Lung (tissue), 12 donors: ENCODE results near the gene C20orf204. TPM values are rescaled to one million over a fixed set of nuclear protein-coding genes. Genes with fewer than 3 reads are reported as not detected.

Experiments used
- ATAC-seq: fragments of 200-7000 bp; cut with Tn5 transposase; one replicate; pipeline ENCODE4 v1.9.1; 2020; ENCODE audit warnings: moderate number of reproducible peaks; ENCODE audit not compliant: insufficient read depth, low FRiP score
- DNase-seq, 3 donors: peaks; one replicate each; pipeline ENCODE4 v3.0.0-alpha.2; 2013 to 2017
- H3K27ac ChIP-seq, 2 donors: one replicate each; pipeline ENCODE4 v1.5.1; 2013; ENCODE audit warnings: mild to moderate bottlenecking in 2 of 2, moderate library complexity in 2 of 2, control low read depth in 1 of 2, inconsistent platforms in 1 of 2, low read depth in 1 of 2, low read length in 1 of 2
- H3K27me3 ChIP-seq, 3 donors: one replicate each; pipeline ENCODE4 v1.5.1; 2013; ENCODE audit warnings: low read length in 2 of 3; ENCODE audit not compliant: control insufficient read depth in 3 of 3, insufficient read depth in 3 of 3
- H3K36me3 ChIP-seq, 4 donors: one replicate each; pipeline ENCODE4 v1.5.1; 2013; ENCODE audit warnings: low read length in 4 of 4, mild to moderate bottlenecking in 1 of 4, moderate library complexity in 1 of 4; ENCODE audit not compliant: control insufficient read depth in 4 of 4, insufficient read depth in 4 of 4
- H3K4me1 ChIP-seq, 5 donors: one replicate each; pipeline ENCODE4 v1.5.1; 2013; ENCODE audit warnings: low read length in 5 of 5, mild to moderate bottlenecking in 2 of 5, moderate library complexity in 1 of 5; ENCODE audit not compliant: control insufficient read depth in 5 of 5, insufficient read depth in 5 of 5
- H3K4me3 ChIP-seq: one replicate; pipeline ENCODE4 v1.5.1; 2013; ENCODE audit warnings: mild to moderate bottlenecking, control low read depth, moderate library complexity
- H3K9ac ChIP-seq, 2 donors: one replicate each; pipeline ENCODE4 v1.5.1; 2013; ENCODE audit warnings: low read length in 2 of 2, control low read depth in 1 of 2; ENCODE audit not compliant: insufficient read depth in 1 of 2
- H3K9me3 ChIP-seq, 4 donors: one replicate each; pipeline ENCODE4 v1.5.1; 2013; ENCODE audit warnings: low read length in 3 of 4, mild to moderate bottlenecking in 1 of 4, moderate library complexity in 1 of 4; ENCODE audit not compliant: control insufficient read depth in 4 of 4, insufficient read depth in 3 of 4
- CTCF ChIP-seq: IDR thresholded peaks from 2 replicates; pipeline ENCODE4 v1.5.1; 2012; ENCODE audit warnings: mild to moderate bottlenecking; ENCODE audit errors: control extremely low read depth, extremely low read depth
- WGBS, 2 donors: extraction: QIAGEN DNeasy Blood & Tissue Kit; methylation state at CpG; one replicate each; pipeline ENCODE4 v1.1.7; 2013; 5-methylcytosine and 5-hydroxymethylcytosine counted together
- polyA plus RNA-seq, 2 donors: library from polyadenylated mRNA; stranded (reverse); fragments of 200-250 nt; gene quantifications; one replicate each; pipeline ENCODE4 v1.2.1, GENCODE V29; 2013
- total RNA-seq, 2 donors: library from RNA; depleted of rRNA in 1 of 2; stranded (reverse); fragments of >200 nt in 1 of 2; gene quantifications; one replicate each; pipeline ENCODE4 v1.2.1, GENCODE V29; 2014 to 2021
- donor health status: control.
- donor health status: control.
- donor health status: Bipolar disorder and iron deficiency.
- donor health status: healthy.
- donor health status: DM: yes; HTN: yes; CAD: no.

Gene C20orf204
- total and polyA plus RNA-seq, 4 donors = 0.50 to 2.0 (median 0.98) TPM

DNA sequence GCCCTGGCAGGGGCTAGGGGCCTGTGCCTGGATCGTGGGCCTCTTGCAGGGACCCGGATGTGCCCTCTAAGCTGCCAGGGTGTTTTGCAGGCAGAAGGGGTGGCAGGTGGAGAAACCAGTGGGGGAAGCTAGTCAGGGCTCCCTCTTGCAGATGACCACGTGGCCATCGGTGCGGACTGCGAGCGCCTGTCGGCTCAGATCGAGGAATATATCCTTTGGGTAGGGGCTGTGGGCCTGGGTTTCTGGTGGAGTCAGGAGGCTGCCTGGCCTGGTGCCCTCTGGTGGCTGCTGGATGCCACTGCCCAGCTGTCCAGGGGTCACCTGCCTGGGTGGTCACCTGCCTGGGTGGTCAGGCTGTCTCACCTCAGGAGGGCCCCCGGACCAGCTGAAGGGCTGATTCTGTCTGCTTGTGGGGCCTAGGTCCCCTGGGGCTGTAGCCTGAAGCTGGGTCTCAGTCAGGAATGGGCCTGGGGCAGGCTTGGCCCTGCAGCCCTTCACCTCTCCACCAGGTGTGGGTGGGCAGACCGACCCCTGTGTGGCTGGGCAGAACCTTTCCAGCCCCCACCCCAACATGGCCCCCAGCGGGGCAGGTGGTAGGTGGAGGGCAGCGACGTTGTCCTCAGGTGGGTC, 33.7 kb downstream of the C20orf204 start:
- H3K9ac ChIP-seq = no peak overlapping the region
- TF ChIP-seq CTCF = peak; percentile 7
- H3K27me3 ChIP-seq = no peaks in the 10 kb centered on the region
- no peak overlapping the region for H3K27ac ChIP-seq
- ATAC-seq (no peak), DNase-seq (peak in 1 of 3 donors; percentile 64)
- H3K4me3 ChIP-seq = no peak overlapping the region
- peaks cover 0 to 5% (median 0%) of the 10 kb centered on the region in 5 donors for H3K4me1 ChIP-seq
- peaks cover 0 to 29% (median 14%) of the 10 kb centered on the region in 4 donors for H3K36me3 ChIP-seq
- 54 to 61% methylated on average over 14 of the region's 14 CpGs for whole genome bisulfite sequencing, 2 donors
- no peaks in the 10 kb centered on the region for H3K9me3 ChIP-seq

- Histone ChIP-seq H3K36me3 (peaks cover 0 to 35% (median 14%) of the 10 kb centered on the region in 4 donors), H3K9ac (no peak overlapping the region), H3K9me3 (no peaks in the 10 kb centered on the region), H3K4me1 (peaks cover 0 to 5% (median 0%) of the 10 kb centered on the region in 5 donors), H3K27me3 (no peaks in the 10 kb centered on the region), H3K27ac (no peak overlapping the region), H3K4me3 (no peak overlapping the region)
- WGBS, 2 donors = 94% methylated on average over 31 of the region's 31 CpGs
- TF ChIP-seq CTCF = no peak
- DNase-seq (no peak), ATAC-seq (no peak)
Observed at GRCh38 chr20:64070244-64070993, 34.4 kb downstream of the C20orf204 start.

GRCh38 chr20:64071341-64072332, 35.7 kb downstream of the C20orf204 start:
- ATAC-seq (no peak), DNase-seq (no peak)
- Histone ChIP-seq H3K27ac (no peak overlapping the region), H3K9ac (no peak overlapping the region), H3K4me1 (peaks cover 0 to 5% (median 0%) of the 10 kb centered on the region in 5 donors), H3K27me3 (no peaks in the 10 kb centered on the region), H3K36me3 (peaks cover 0 to 40% (median 14%) of the 10 kb centered on the region in 4 donors), H3K9me3 (no peaks in the 10 kb centered on the region), H3K4me3 (no peak overlapping the region)
- no peak for TF ChIP-seq CTCF
- 87 to 88% methylated on average over 29 to 30 of the region's 30 CpGs for WGBS, 2 donors
